GM10266 (cell line): ENCODE results near the gene DYRK2.
A peak's percentile ranks its signal among the peaks of the same experiment; 100 is the strongest.

ENCODE experiments used
- DNase-seq: peaks from one replicate; pipeline ENCODE4 v3.0.0; 2012; ENCODE audit errors: extremely low spot score
- CTCF ChIP-seq: IDR thresholded peaks from 2 replicates; pipeline ENCODE4 v1.5.1; 2012; ENCODE audit warnings: mild to moderate bottlenecking, low read depth; ENCODE audit not compliant: control insufficient read depth, insufficient read depth; ENCODE audit errors: missing control alignments

The DYRK2 gene

GRCh38 chr12:67648521-67649260 lies at the start of gene DYRK2:
Gene DYRK2, plus strand, starts transcription at chr12:67648745. Its CDS starts 389 bp downstream, at chr12:67649134.
- peak; percentile 91 for DNase-seq
- TF ChIP-seq CTCF: no peak

- no peak for DNase-seq
- TF ChIP-seq CTCF: no peak
Observed at GRCh38 chr12:67599691-67600090, 48.9 kb upstream of the DYRK2 start.

GRCh38 chr12:67601126-67601525 lies 47.4 kb upstream of the DYRK2 start:
- no peak for DNase-seq
- TF ChIP-seq CTCF: no peak

- no peak for TF ChIP-seq CTCF
- DNase-seq: no peak
Observed at GRCh38 chr12:67609226-67609870, 39.2 kb upstream of the DYRK2 start.

GRCh38 chr12:67613040-67613439 lies 35.5 kb upstream of the DYRK2 start:
- DNase-seq: no peak

GRCh38 chr12:67617629-67618028 lies 30.9 kb upstream of the DYRK2 start:
- no peak for TF ChIP-seq CTCF
- DNase-seq: no peak

More at GRCh38 chr12:67613040-67613439, 35.5 kb upstream of the DYRK2 start:
- TF ChIP-seq CTCF: no peak

- TF ChIP-seq CTCF: no peak
- DNase-seq: no peak
Observed at GRCh38 chr12:67618303-67618702, 30.2 kb upstream of the DYRK2 start.
